Thoracic aorta (tissue), 2 donors: ENCODE results near the gene CMC4. TPM values are rescaled to one million over a fixed set of nuclear protein-coding genes. Genes with fewer than 3 reads are reported as not detected.

Experiments used
- ATAC-seq: fragments of 150-250 bp; one replicate; pipeline ENCODE4 v1.8.0; 2017; ENCODE audit warnings: low read depth; ENCODE audit not compliant: insufficient number of reproducible peaks, low FRiP score
- DNase-seq: peaks from one replicate; pipeline ENCODE4 v3.0.0-alpha.2; 2020; ENCODE audit warnings: low spot score
- H3K27ac ChIP-seq, 2 donors: fragments of 200-600 bp; sonication (generic); 1 replicate in 1 of 2; 2 replicates in 1 of 2; pipeline ENCODE4 v1.5.1; 2016; ENCODE audit warnings: mild to moderate bottlenecking in 2 of 2, moderate library complexity in 2 of 2
- H3K27me3 ChIP-seq: fragments of 200-600 bp; sonication (generic); replicated peaks from 2 replicates; pipeline ENCODE4 v1.6.0; 2016; ENCODE audit warnings: mild to moderate bottlenecking; ENCODE audit not compliant: insufficient read depth
- H3K36me3 ChIP-seq: fragments of 200-600 bp; sonication (generic); one replicate; pipeline ENCODE4 v1.5.1; 2016
- H3K4me1 ChIP-seq, 2 donors: fragments of 200-600 bp; sonication (generic); 1 replicate in 1 of 2; 2 replicates in 1 of 2; pipeline versions ENCODE4 v1.5.1 to v1.6.0; 2016; ENCODE audit warnings: low read depth in 2 of 2, mild to moderate bottlenecking in 1 of 2; ENCODE audit not compliant: control insufficient read depth in 1 of 2
- H3K4me3 ChIP-seq: fragments of 200-600 bp; sonication (generic); 2 replicates; pipeline ENCODE4 v1.5.1; 2016; ENCODE audit warnings: mild to moderate bottlenecking
- H3K9me3 ChIP-seq: fragments of 200-600 bp; sonication (generic); 2 replicates; pipeline ENCODE4 v1.5.1; 2016
- CTCF ChIP-seq: fragments of 200-600 bp; sonication (generic); IDR thresholded peaks from one replicate; pipeline ENCODE4 v1.5.1; 2019; ENCODE audit warnings: antibody characterized with exemption
- total RNA-seq, 2 donors: library from RNA; depleted of rRNA; stranded (reverse); fragments of >200 nt; gene quantifications; one replicate each; pipeline versions ENCODE4 v1.1.0 to v1.2.3, GENCODE V29; 2016

CMC4 gene
- total RNA-seq, 2 donors from 2014 or later = 11.9 to 32.5 TPM

GRCh38 chrX:155026727-155027508, 44.0 kb downstream of the CMC4 start, which contains the start of gene FUNDC2:
FUNDC2 (plus strand) TSS chrX:155026844; CDS start chrX:155026939, 95 bp downstream.
- no peak for TF ChIP-seq CTCF
- Histone ChIP-seq H3K36me3 (no peaks in the 10 kb centered on the region), H3K4me3 (peak within 1 kb of the TSS; percentile 82), H3K27me3 (no peaks in the 10 kb centered on the region), H3K9me3 (no peaks in the 10 kb centered on the region), H3K27ac (peak within 1 kb of the TSS; percentile 94 to 97), H3K4me1 (peaks cover 0 to 11% of the 10 kb centered on the region in 2 donors)
- ATAC-seq (peak; percentile 82), DNase-seq (peak; percentile 66)

DNA sequence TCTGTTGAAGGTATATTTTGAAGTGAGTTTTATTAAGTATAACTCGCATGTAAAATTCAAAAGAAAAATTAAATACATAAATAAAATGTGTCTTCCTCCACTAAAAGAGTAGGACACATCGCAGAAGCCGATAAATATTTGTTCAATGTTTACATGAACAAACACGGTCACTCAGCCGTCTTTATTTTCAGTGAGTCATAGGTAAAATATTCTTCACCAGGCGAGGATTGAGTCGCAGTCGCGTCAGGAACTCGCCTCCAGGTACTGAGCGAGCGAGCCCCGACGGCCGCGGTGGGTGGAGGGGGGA, 44.6 kb downstream of the CMC4 start:
- ATAC-seq (no peak), DNase-seq (no peak)
- TF ChIP-seq CTCF = no peak
- Histone ChIP-seq H3K36me3 (no peaks in the 10 kb centered on the region), H3K9me3 (no peaks in the 10 kb centered on the region), H3K4me1 (peaks cover 0 to 11% of the 10 kb centered on the region in 2 donors), H3K4me3 (peak overlapping the region; percentile 82), H3K27me3 (no peaks in the 10 kb centered on the region), H3K27ac (peak overlapping the region; percentile 94 to 97)

- ATAC-seq (no peak), DNase-seq (no peak)
- Histone ChIP-seq H3K27ac (no peak overlapping the region), H3K27me3 (no peaks in the 10 kb centered on the region), H3K4me3 (no peak overlapping the region), H3K9me3 (no peaks in the 10 kb centered on the region), H3K36me3 (no peaks in the 10 kb centered on the region), H3K4me1 (peaks cover 0 to 11% of the 10 kb centered on the region in 2 donors)
- TF ChIP-seq CTCF = no peak
Observed at GRCh38 chrX:155023907-155024833, 46.8 kb downstream of the CMC4 start.

DNA sequence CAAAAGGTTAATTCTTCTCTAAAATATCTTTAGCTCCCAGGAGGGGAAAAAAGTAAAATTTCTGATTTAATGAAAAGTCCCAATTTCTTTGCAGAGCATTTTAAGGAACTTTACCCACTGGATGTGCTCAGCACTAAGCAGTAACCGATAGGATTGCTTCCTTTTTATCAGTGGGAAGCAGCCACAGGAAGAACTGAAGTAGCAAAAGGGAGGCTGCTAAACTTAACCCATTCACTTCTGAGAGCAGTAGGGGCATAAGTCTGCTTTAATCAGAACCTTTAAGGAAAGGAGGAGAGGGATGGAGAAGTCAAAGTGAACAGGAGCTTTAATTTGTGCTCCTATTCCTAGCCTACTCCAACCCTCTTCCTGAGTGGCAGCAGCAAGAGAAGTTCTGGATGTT, 48.4 kb downstream of the CMC4 start, which contains the start of gene F8:
Gene F8, minus strand, starts transcription at position 139 of the 400 bp plus-strand sequence. CDS start 171 bp downstream, outside the sequence.
- Histone ChIP-seq H3K9me3 (no peaks in the 10 kb centered on the region), H3K27me3 (no peaks in the 10 kb centered on the region), H3K4me3 (no peak within 1 kb of the TSS), H3K4me1 (no peaks in the 10 kb centered on the region), H3K27ac (no peak within 1 kb of the TSS), H3K36me3 (no peaks in the 10 kb centered on the region)
- ATAC-seq (no peak), DNase-seq (no peak)
- no peak for TF ChIP-seq CTCF

DNA sequence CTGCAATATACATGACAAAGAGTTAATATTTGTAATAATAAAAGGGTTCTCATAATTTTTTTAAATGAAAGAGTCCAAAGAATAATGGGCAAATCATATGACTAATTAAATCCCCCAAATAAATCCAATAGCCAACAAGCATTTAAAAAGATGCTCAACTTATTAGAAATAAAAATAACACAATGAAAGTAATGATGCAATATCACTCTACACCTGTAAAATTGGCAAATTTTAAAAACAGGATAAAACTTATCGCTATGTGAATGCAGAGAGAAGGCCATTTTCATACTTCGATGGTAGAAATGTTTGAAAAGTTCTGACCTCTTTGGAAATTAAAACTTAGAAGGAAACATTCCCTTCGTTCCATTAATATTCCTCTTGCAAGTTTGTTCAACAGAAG, 50.3 kb downstream of the CMC4 start:
- H3K9me3 ChIP-seq = no peaks in the 10 kb centered on the region
- H3K27ac ChIP-seq = no peak overlapping the region
- ATAC-seq = no peak
- no peaks in the 10 kb centered on the region for H3K27me3 ChIP-seq
- no peaks in the 10 kb centered on the region for H3K4me1 ChIP-seq
- H3K36me3 ChIP-seq = no peaks in the 10 kb centered on the region
- no peak for TF ChIP-seq CTCF
- H3K4me3 ChIP-seq = no peak overlapping the region
- DNase-seq = no peak
